ENCODE measurements around the gene HCN4.

HCN4 gene

GRCh38 chr15:73394782-73395181, 26.0 kb upstream of the HCN4 start:
- no peak for TF ChIP-seq CTCF (IDR thresholded peaks at IDR 0.05; ENCODE audit: borderline replicate concordance, insufficient read depth, low read depth, low read length)
- H3K4me3 ChIP-seq (ENCODE audit: low read depth, low read length), result no peak overlapping the region

GRCh38 chr15:73393336-73393735, 24.6 kb upstream of the HCN4 start:
- TF ChIP-seq CTCF (IDR thresholded peaks at IDR 0.05; ENCODE audit: borderline replicate concordance, insufficient read depth, low read depth, low read length), result no peak
- H3K4me3 ChIP-seq (ENCODE audit: low read depth, low read length), result no peak overlapping the region

- no peak for TF ChIP-seq CTCF (IDR thresholded peaks at IDR 0.05; ENCODE audit: borderline replicate concordance, insufficient read depth, low read depth, low read length)
- no peak overlapping the region for H3K4me3 ChIP-seq (ENCODE audit: low read depth, low read length)
These were observed 23.3 kb upstream of the HCN4 start for GRCh38 chr15:73392025-73392424.

- no peak for TF ChIP-seq CTCF (IDR thresholded peaks at IDR 0.05; ENCODE audit: borderline replicate concordance, insufficient read depth, low read depth, low read length)
- no peak overlapping the region for H3K4me3 ChIP-seq (ENCODE audit: low read depth, low read length)
These were observed 22.5 kb upstream of the HCN4 start for GRCh38 chr15:73391128-73391872.

- no peak overlapping the region for H3K4me3 ChIP-seq (ENCODE audit: low read depth, low read length)
- no peak for TF ChIP-seq CTCF (IDR thresholded peaks at IDR 0.05; ENCODE audit: borderline replicate concordance, insufficient read depth, low read depth, low read length)
These were observed 21.3 kb upstream of the HCN4 start for GRCh38 chr15:73389971-73390544.

GRCh38 chr15:73389539-73389938, 20.8 kb upstream of the HCN4 start:
- no peak for TF ChIP-seq CTCF (IDR thresholded peaks at IDR 0.05; ENCODE audit: borderline replicate concordance, insufficient read depth, low read depth, low read length)
- no peak overlapping the region for H3K4me3 ChIP-seq (ENCODE audit: low read depth, low read length)

GRCh38 chr15:73388256-73388781, 19.6 kb upstream of the HCN4 start:
- no peak overlapping the region for H3K4me3 ChIP-seq (ENCODE audit: low read depth, low read length)
- TF ChIP-seq CTCF (IDR thresholded peaks at IDR 0.05; ENCODE audit: borderline replicate concordance, insufficient read depth, low read depth, low read length), result no peak

Data from GM12875 (cell line).